Activated T-helper 1 cell treated with anti-CD3 and anti-CD28 coated beads, Interleukin-12 subunit alpha, Interleukin-12 subunit beta, Interleukin-2, Interleukin-4 antibody, amounts not matched to agents 30 ng/mL and 10 ng/mL and 1 ng/mL, durations not matched to agents 14 hours and 24 hours and 36 hours (primary cell): ENCODE data around the gene VAV2. TPM values are rescaled to one million over a fixed set of nuclear protein-coding genes. Genes with fewer than 3 reads are reported as not detected.

Experiments
- DNase-seq: peaks from one replicate; pipeline ENCODE4 v3.0.0; 2021; ENCODE audit warnings: low spot score
- H3K27ac Mint-ChIP-seq: one replicate; pipeline ENCODE4 v1.8.0; 2021; ENCODE audit warnings: mild to moderate bottlenecking, mixed read lengths
- H3K27me3 Mint-ChIP-seq: one replicate; pipeline ENCODE4 v1.8.0; 2022; ENCODE audit warnings: mild to moderate bottlenecking, moderate library complexity, mixed read lengths; ENCODE audit not compliant: insufficient read depth
- H3K36me3 Mint-ChIP-seq: one replicate; pipeline ENCODE4 v1.8.0; 2021; ENCODE audit warnings: low read depth, mixed read lengths
- H3K4me1 Mint-ChIP-seq: one replicate; pipeline ENCODE4 v1.8.0; 2021; ENCODE audit warnings: low read depth, mixed read lengths
- H3K4me3 Mint-ChIP-seq: one replicate; pipeline ENCODE4 v1.8.0; 2021; ENCODE audit warnings: mild to moderate bottlenecking, moderate library complexity, mixed read lengths
- H3K9me3 Mint-ChIP-seq: one replicate; pipeline ENCODE4 v1.8.0; 2021; ENCODE audit warnings: mixed read lengths
- intact Hi-C: fragments of 100-400 bp; cut with micrococcal nuclease; formaldehyde crosslinking; loops from one replicate; pipeline ENCODE4 v1.15.1; 2024
- total RNA-seq: library from RNA; stranded (reverse); gene quantifications from 2 replicates; pipeline ENCODE4 v1.2.3, GENCODE V29; 2022

VAV2 gene
- total RNA-seq, 1 donor from 2014 or later: 5.8 TPM

GRCh38 chr9:133858771-133859170 is 133.4 kb downstream of the VAV2 start:
- Mint-ChIP-seq H3K4me1 (no peaks in the 10 kb centered on the region), H3K27ac (no peak overlapping the region), H3K36me3 (no peaks in the 10 kb centered on the region), H3K27me3 (no peaks in the 10 kb centered on the region), H3K4me3 (no peak overlapping the region), H3K9me3 (no peaks in the 10 kb centered on the region)
- DNase-seq: no peak
- intact Hi-C loops: no loop called here

- Mint-ChIP-seq H3K4me1 (no peaks in the 10 kb centered on the region), H3K36me3 (no peaks in the 10 kb centered on the region), H3K9me3 (no peaks in the 10 kb centered on the region), H3K27me3 (no peaks in the 10 kb centered on the region), H3K27ac (no peak overlapping the region), H3K4me3 (no peak overlapping the region)
- intact Hi-C loops: no loop called here
- no peak for DNase-seq
Observed at GRCh38 chr9:133857639-133858038, 134.5 kb downstream of the VAV2 start.

- H3K27me3 Mint-ChIP-seq: no peaks in the 10 kb centered on the region
- no peak overlapping the region for H3K27ac Mint-ChIP-seq
- no peaks in the 10 kb centered on the region for H3K9me3 Mint-ChIP-seq
- H3K4me3 Mint-ChIP-seq: no peak overlapping the region
- intact Hi-C loops: no loop called here
- no peak for DNase-seq
- no peaks in the 10 kb centered on the region for H3K36me3 Mint-ChIP-seq
- H3K4me1 Mint-ChIP-seq: no peaks in the 10 kb centered on the region
Observed at GRCh38 chr9:133856798-133857197, 135.3 kb downstream of the VAV2 start.

GRCh38 chr9:133855802-133856521 is 136.2 kb downstream of the VAV2 start:
- intact Hi-C loops: no loop called here
- no peak overlapping the region for H3K27ac Mint-ChIP-seq
- no peaks in the 10 kb centered on the region for H3K9me3 Mint-ChIP-seq
- no peaks in the 10 kb centered on the region for H3K4me1 Mint-ChIP-seq
- no peak overlapping the region for H3K4me3 Mint-ChIP-seq
- H3K27me3 Mint-ChIP-seq: no peaks in the 10 kb centered on the region
- H3K36me3 Mint-ChIP-seq: no peaks in the 10 kb centered on the region
- no peak for DNase-seq

- DNase-seq: no peak
- Mint-ChIP-seq H3K27ac (no peak overlapping the region), H3K27me3 (no peaks in the 10 kb centered on the region), H3K4me1 (no peaks in the 10 kb centered on the region), H3K9me3 (no peaks in the 10 kb centered on the region), H3K36me3 (no peaks in the 10 kb centered on the region), H3K4me3 (no peak overlapping the region)
- intact Hi-C loops: no loop called here
Observed at GRCh38 chr9:133855371-133855770, 136.8 kb downstream of the VAV2 start.

- Mint-ChIP-seq H3K4me3 (no peak overlapping the region), H3K27ac (no peak overlapping the region), H3K36me3 (no peaks in the 10 kb centered on the region), H3K9me3 (no peaks in the 10 kb centered on the region), H3K4me1 (no peaks in the 10 kb centered on the region), H3K27me3 (no peaks in the 10 kb centered on the region)
- intact Hi-C loops: no loop called here
- no peak for DNase-seq
Observed at GRCh38 chr9:133854765-133855164, 137.4 kb downstream of the VAV2 start.

- intact Hi-C loops: no loop called here
- Mint-ChIP-seq H3K4me3 (no peak overlapping the region), H3K9me3 (no peaks in the 10 kb centered on the region), H3K27ac (no peak overlapping the region), H3K36me3 (no peaks in the 10 kb centered on the region), H3K27me3 (no peaks in the 10 kb centered on the region), H3K4me1 (no peaks in the 10 kb centered on the region)
- no peak for DNase-seq
Observed at GRCh38 chr9:133854048-133854447, 138.1 kb downstream of the VAV2 start.

GRCh38 chr9:133853331-133853730 is 138.8 kb downstream of the VAV2 start:
- DNase-seq: no peak
- Mint-ChIP-seq H3K4me1 (no peaks in the 10 kb centered on the region), H3K27ac (no peak overlapping the region), H3K9me3 (no peaks in the 10 kb centered on the region), H3K27me3 (no peaks in the 10 kb centered on the region), H3K36me3 (no peaks in the 10 kb centered on the region), H3K4me3 (no peak overlapping the region)
- intact Hi-C loops: no loop called here

GRCh38 chr9:133852431-133852830 is 139.7 kb downstream of the VAV2 start:
- intact Hi-C loops: no loop called here
- DNase-seq: no peak
- H3K9me3 Mint-ChIP-seq: no peaks in the 10 kb centered on the region
- no peaks in the 10 kb centered on the region for H3K4me1 Mint-ChIP-seq
- no peak overlapping the region for H3K27ac Mint-ChIP-seq
- H3K27me3 Mint-ChIP-seq: no peaks in the 10 kb centered on the region
- no peaks in the 10 kb centered on the region for H3K36me3 Mint-ChIP-seq
- no peak overlapping the region for H3K4me3 Mint-ChIP-seq

- no peaks in the 10 kb centered on the region for H3K9me3 Mint-ChIP-seq
- intact Hi-C loops: no loop called here
Observed at GRCh38 chr9:133851693-133852092, 140.4 kb downstream of the VAV2 start.

GRCh38 chr9:133850937-133851336 is 141.2 kb downstream of the VAV2 start:
- Mint-ChIP-seq H3K36me3 (no peaks in the 10 kb centered on the region), H3K27me3 (no peaks in the 10 kb centered on the region), H3K27ac (no peak overlapping the region), H3K9me3 (no peaks in the 10 kb centered on the region), H3K4me1 (no peaks in the 10 kb centered on the region), H3K4me3 (no peak overlapping the region)
- intact Hi-C loops: no loop called here
- no peak for DNase-seq

More at GRCh38 chr9:133851693-133852092, 140.4 kb downstream of the VAV2 start:
- DNase-seq: no peak
- Mint-ChIP-seq H3K27me3 (no peaks in the 10 kb centered on the region), H3K36me3 (no peaks in the 10 kb centered on the region), H3K4me1 (no peaks in the 10 kb centered on the region), H3K4me3 (no peak overlapping the region), H3K27ac (no peak overlapping the region)

- no peaks in the 10 kb centered on the region for H3K36me3 Mint-ChIP-seq
- intact Hi-C loops: no loop called here
- H3K27me3 Mint-ChIP-seq: no peaks in the 10 kb centered on the region
- H3K27ac Mint-ChIP-seq: no peak overlapping the region
- H3K9me3 Mint-ChIP-seq: no peaks in the 10 kb centered on the region
- no peaks in the 10 kb centered on the region for H3K4me1 Mint-ChIP-seq
- DNase-seq: no peak
- H3K4me3 Mint-ChIP-seq: no peak overlapping the region
Observed at GRCh38 chr9:133850161-133850560, 142.0 kb downstream of the VAV2 start.

- intact Hi-C loops: no loop called here
- no peaks in the 10 kb centered on the region for H3K4me1 Mint-ChIP-seq
- no peak for DNase-seq
- H3K36me3 Mint-ChIP-seq: no peaks in the 10 kb centered on the region
- H3K27ac Mint-ChIP-seq: no peak overlapping the region
- no peak overlapping the region for H3K4me3 Mint-ChIP-seq
- no peaks in the 10 kb centered on the region for H3K27me3 Mint-ChIP-seq
- no peaks in the 10 kb centered on the region for H3K9me3 Mint-ChIP-seq
Observed at GRCh38 chr9:133849110-133849670, 142.9 kb downstream of the VAV2 start.
